Neural cell (in vitro differentiated cells): ENCODE data around the gene WTAP. TPM values are rescaled to one million over a fixed set of nuclear protein-coding genes. Genes with fewer than 3 reads are reported as not detected.

ENCODE experiments used
- H2AFZ ChIP-seq: fragments of 200-600, 300-800 bp; sonication (generic), shearing (Covaris generic); 2 replicates; pipeline ENCODE4 v1.6.0; 2014; ENCODE audit warnings: low read depth, mild to moderate bottlenecking, antibody characterized with exemption, low read length, moderate library complexity
- H3F3A ChIP-seq: fragments of 200-600 bp; shearing (Covaris generic); 2 replicates; pipeline ENCODE4 v1.6.1; 2016; ENCODE audit warnings: mild to moderate bottlenecking, moderate library complexity, mixed read lengths, antibody characterized with exemption, low read length; ENCODE audit not compliant: insufficient read depth, poor library complexity, severe bottlenecking
- H3K27ac ChIP-seq: fragments of 200-600, 300-800 bp; sonication (generic), shearing (Covaris generic); 2 replicates; pipeline ENCODE4 v1.5.1; 2014; ENCODE audit warnings: mild to moderate bottlenecking, low read length, moderate library complexity
- H3K27me3 ChIP-seq: fragments of 300-800, 200-600 bp; sonication (generic), shearing (Covaris generic); 2 replicates; pipeline ENCODE4 v1.6.0; 2014; ENCODE audit warnings: mild to moderate bottlenecking, low read depth, low read length, moderate library complexity; ENCODE audit not compliant: insufficient read depth
- H3K36me3 ChIP-seq: fragments of 300-800, 200-600 bp; sonication (generic), shearing (Covaris generic); 2 replicates; pipeline ENCODE4 v1.5.1; 2014; ENCODE audit warnings: mild to moderate bottlenecking, antibody characterized with exemption, low read length, moderate library complexity; ENCODE audit not compliant: insufficient read depth
- H3K4me2 ChIP-seq: fragments of 300-800, 200-600 bp; sonication (generic), shearing (Covaris generic); 2 replicates; pipeline ENCODE4 v1.6.0; 2014; ENCODE audit warnings: mild to moderate bottlenecking, low read length
- H3K4me3 ChIP-seq: fragments of 300-800, 200-600 bp; sonication (generic), shearing (Covaris generic); 2 replicates; pipeline ENCODE4 v1.5.1; 2014; ENCODE audit warnings: mild to moderate bottlenecking, low read length, moderate library complexity
- H3K79me2 ChIP-seq: fragments of 200-600 bp; shearing (Covaris generic); replicated peaks from 2 replicates; pipeline ENCODE4 v1.6.0; 2014; ENCODE audit warnings: mild to moderate bottlenecking, low read length, moderate library complexity; ENCODE audit not compliant: insufficient read depth
- H3K9ac ChIP-seq: fragments of 300-800, 200-600 bp; sonication (generic), shearing (Covaris generic); 2 replicates; pipeline ENCODE4 v1.6.1; 2016; ENCODE audit warnings: mild to moderate bottlenecking, low read length, mixed read lengths
- H3K9me2 ChIP-seq: fragments of 200-600 bp; shearing (Covaris generic); 2 replicates; pipeline ENCODE4 v1.6.1; 2016; ENCODE audit warnings: mild to moderate bottlenecking, low read length, mixed read lengths; ENCODE audit not compliant: insufficient read depth
- H3K9me3 ChIP-seq: fragments of 200-600, 300-800 bp; sonication (generic), shearing (Covaris generic); 2 replicates; pipeline ENCODE4 v1.6.1; 2016; ENCODE audit warnings: mild to moderate bottlenecking, mixed run types, low read length, moderate library complexity, mixed read lengths
- H4K20me1 ChIP-seq: fragments of 200-600 bp; shearing (Covaris generic); 2 replicates; pipeline ENCODE4 v1.6.1; 2016; ENCODE audit warnings: mild to moderate bottlenecking, mixed run types; ENCODE audit not compliant: insufficient read depth
- EP300 ChIP-seq: fragments of 450-650 bp; conservative IDR thresholded peaks from 2 replicates; pipeline ENCODE4 v1.6.1; 2014; ENCODE audit warnings: antibody characterized with exemption, mild to moderate bottlenecking, moderate library complexity; ENCODE audit not compliant: poor library complexity, severe bottlenecking
- EZH2 ChIP-seq: fragments of 200-600, 300-800 bp; shearing (Covaris generic), sonication (generic); IDR thresholded peaks from 2 replicates; pipeline ENCODE4 v1.6.1; 2014; ENCODE audit warnings: antibody characterized with exemption, low read length, borderline replicate concordance, mild to moderate bottlenecking; ENCODE audit not compliant: insufficient read depth, poor library complexity, severe bottlenecking
- MXI1 ChIP-seq: fragments of 450-650 bp; conservative IDR thresholded peaks from 2 replicates; pipeline ENCODE4 v1.6.1; 2014; ENCODE audit warnings: antibody characterized with exemption, mild to moderate bottlenecking; ENCODE audit not compliant: poor library complexity, severe bottlenecking
- POLR2AphosphoS5 ChIP-seq: IDR thresholded peaks from 2 replicates; pipeline ENCODE4 v1.6.1; 2012
- REST ChIP-seq: IDR thresholded peaks from 2 replicates; pipeline ENCODE4 v1.6.1; 2012; ENCODE audit warnings: borderline replicate concordance
- SMC3 ChIP-seq: fragments of 450-650 bp; conservative IDR thresholded peaks from 2 replicates; pipeline ENCODE4 v1.6.1; 2014; ENCODE audit warnings: antibody characterized with exemption, mild to moderate bottlenecking, moderate library complexity; ENCODE audit not compliant: poor library complexity
- TAF1 ChIP-seq: IDR thresholded peaks from 2 replicates; pipeline ENCODE4 v1.6.1; 2012; ENCODE audit warnings: low read depth
- polyA plus RNA-seq: library from polyadenylated mRNA; depleted of rRNA; stranded (reverse); fragments of >200 nt; gene quantifications from 2 replicates; pipeline ENCODE4 v1.2.3, GENCODE V29; 2014
- small RNA-seq, 3 experiments: library from RNA; depleted of rRNA; stranded (forward); fragments of <200 nt; gene quantifications; one replicate each; pipeline ENCODE3, GENCODE V24; 2012

WTAP gene
- polyA plus RNA-seq, 1 donor from 2014 or later: 94.1 TPM

- H2AFZ ChIP-seq: no peak overlapping the region
- H3K27ac ChIP-seq: no peak overlapping the region
- H3K4me3 ChIP-seq: no peak overlapping the region
- TF ChIP-seq MXI1 (no peak), EP300 (no peak), REST (no peak), POLR2AphosphoS5 (no peak), TAF1 (no peak), EZH2 (no peak)
- H3K27me3 ChIP-seq: no peaks in the 10 kb centered on the region
- H3F3A ChIP-seq: no peaks in the 10 kb centered on the region
- H3K4me2 ChIP-seq: no peak overlapping the region
- no peaks in the 10 kb centered on the region for H3K36me3 ChIP-seq
- H3K9ac ChIP-seq: no peak overlapping the region
- H4K20me1 ChIP-seq: no peaks in the 10 kb centered on the region
- H3K79me2 ChIP-seq: no peaks in the 10 kb centered on the region
- no peaks in the 10 kb centered on the region for H3K9me2 ChIP-seq
- H3K9me3 ChIP-seq: no peaks in the 10 kb centered on the region
These were observed 77.2 kb downstream of the WTAP start for GRCh38 chr6:159804504-159804903.

GRCh38 chr6:159805440-159806020 is 78.2 kb downstream of the WTAP start:
- Histone ChIP-seq H3K79me2 (no peaks in the 10 kb centered on the region), H3K27ac (no peak overlapping the region), H3K9me2 (no peaks in the 10 kb centered on the region), H4K20me1 (no peaks in the 10 kb centered on the region), H3K27me3 (no peaks in the 10 kb centered on the region), H3K4me2 (no peak overlapping the region), H3K9ac (no peak overlapping the region), H3F3A (no peaks in the 10 kb centered on the region), H3K36me3 (no peaks in the 10 kb centered on the region), H3K4me3 (no peak overlapping the region), H3K9me3 (no peaks in the 10 kb centered on the region), H2AFZ (no peak overlapping the region)
- no peak for TF ChIP-seq SMC3

Small RNAs within 50 kb of the gene (small RNA-seq; reads per million reads assigned to genes)
- 0 to 0.03 (median 0) reads per million in 3 experiments for gene RNU4ATAC18P
- 441 to 479 (median 443) reads per million in 3 experiments for gene SNORA20
- 0 reads per million in 3 experiments for gene SNORA29

Other genes starting within 250 kb of the WTAP start
- 117 and 137 TPM in 2 replicates for gene SOD2, start 34.3 kb upstream of the WTAP start, polyA plus RNA-seq
- 143 and 145 TPM in 2 replicates for gene ACAT2, start 34.5 kb downstream of the WTAP start, polyA plus RNA-seq
- gene TCP1, start 62.1 kb downstream of the WTAP start, polyA plus RNA-seq: 352 and 379 TPM in 2 replicates
- 104 and 105 TPM in 2 replicates for gene MRPL18, start 63.0 kb downstream of the WTAP start, polyA plus RNA-seq
- gene PNLDC1, start 72.8 kb downstream of the WTAP start, polyA plus RNA-seq: not detected in 2 replicates
- not detected in 2 replicates for gene MAS1, start 163.5 kb downstream of the WTAP start, polyA plus RNA-seq
- gene IGF2R, start 241.6 kb downstream of the WTAP start, polyA plus RNA-seq: 15.0 and 22.6 TPM in 2 replicates